Keratinocyte (primary cell): ENCODE data around the gene COL13A1. TPM values are rescaled to one million over a fixed set of nuclear protein-coding genes. Genes with fewer than 3 reads are reported as not detected.

Experiments
- DNase-seq: peaks from one replicate; pipeline ENCODE4 v3.0.0-alpha.2; 2011; ENCODE audit warnings: low read depth, missing footprints, low spot score
- FAIRE-seq: peaks from 2 replicates; lab custom pipeline; 2011; peaks lifted over from hg19 to GRCh38; lab: Jason Lieb, UNC
- H2AFZ ChIP-seq: 2 replicates; pipeline ENCODE4 v1.6.0; 2012; ENCODE audit warnings: low read length, control low read depth, inconsistent platforms; ENCODE audit not compliant: control insufficient read depth
- H3K27ac ChIP-seq: 2 replicates; pipeline ENCODE4 v1.5.1; 2011; ENCODE audit warnings: low read length; ENCODE audit not compliant: control insufficient read depth, insufficient read depth
- H3K27me3 ChIP-seq: 3 replicates; pipeline ENCODE4 v1.6.0; 2011; ENCODE audit warnings: low read length; ENCODE audit not compliant: control insufficient read depth, insufficient read depth; ENCODE audit errors: extremely low read depth
- H3K36me3 ChIP-seq, 2 experiments: 2 replicates in 1 of 2; 3 replicates in 1 of 2; pipeline ENCODE4 v1.5.1; 2011; ENCODE audit warnings: low read length in 2 of 2, mild to moderate bottlenecking in 1 of 2; ENCODE audit not compliant: control insufficient read depth in 2 of 2, insufficient read depth in 2 of 2; ENCODE audit errors: extremely low read depth in 1 of 2
- H3K4me1 ChIP-seq: 3 replicates; pipeline ENCODE4 v1.5.1; 2011; ENCODE audit warnings: low read length; ENCODE audit not compliant: control insufficient read depth, insufficient read depth; ENCODE audit errors: extremely low read depth
- H3K4me2 ChIP-seq: 3 replicates; pipeline ENCODE4 v1.6.0; 2011; ENCODE audit warnings: low read depth, low read length; ENCODE audit not compliant: control insufficient read depth, insufficient read depth; ENCODE audit errors: extremely low read depth
- H3K4me3 ChIP-seq, 3 experiments: fragments of 200-600 bp in 1 of 3; sonication (generic) in 1 of 3; 2 replicates in 2 of 3; 3 replicates in 1 of 3; pipeline ENCODE4 v1.5.1; 2011 to 2016; ENCODE audit warnings: low read length in 3 of 3, mild to moderate bottlenecking in 3 of 3, control low read depth in 2 of 3, inconsistent platforms in 1 of 3, low read depth in 1 of 3, mixed read lengths in 1 of 3, mixed run types in 1 of 3, moderate library complexity in 1 of 3; ENCODE audit not compliant: control insufficient read depth in 2 of 3, insufficient read depth in 2 of 3; ENCODE audit errors: extremely low read depth in 1 of 3
- H3K79me2 ChIP-seq: 2 replicates; pipeline ENCODE4 v1.6.0; 2012; ENCODE audit warnings: low read length; ENCODE audit not compliant: control insufficient read depth, insufficient read depth
- H3K9ac ChIP-seq: 3 replicates; pipeline ENCODE4 v1.6.0; 2011; ENCODE audit warnings: low read length; ENCODE audit not compliant: control insufficient read depth, insufficient read depth; ENCODE audit errors: extremely low read depth
- H3K9me1 ChIP-seq: 3 replicates; pipeline ENCODE4 v1.6.0; 2011; ENCODE audit warnings: low read length; ENCODE audit not compliant: control insufficient read depth, insufficient read depth; ENCODE audit errors: extremely low read depth
- H3K9me3 ChIP-seq: 2 replicates; pipeline ENCODE4 v1.5.1; 2012; ENCODE audit warnings: low read depth, low read length; ENCODE audit not compliant: control insufficient read depth
- H4K20me1 ChIP-seq: 3 replicates; pipeline ENCODE4 v1.6.0; 2011; ENCODE audit warnings: low read length; ENCODE audit not compliant: control insufficient read depth, insufficient read depth; ENCODE audit errors: extremely low read depth
- EZH2 ChIP-seq: IDR thresholded peaks from one replicate; pipeline ENCODE4 v1.6.1; 2012; ENCODE audit warnings: inconsistent platforms, mild to moderate bottlenecking, low read length, moderate library complexity
- dilution Hi-C: fragments of 300-500 bp; cut with MboI; formaldehyde crosslinking; loops from one replicate; pipeline ENCODE4 v1.7.0; 2020; ENCODE audit warnings: low sequenced_read_pairs; ENCODE audit not compliant: extremely low pct_ligation_motif_present
- polyA plus RNA-seq, 5 experiments: library from polyadenylated mRNA; depleted of rRNA in 3 of 5; stranded (reverse) in 3 of 5; stranded (forward) in 1 of 5; unstranded in 1 of 5; fragments of >200 nt; gene quantifications; 1 replicate in 1 of 5; 2 replicates in 3 of 5; 3 replicates in 1 of 5; pipeline versions ENCODE4 v1.2.1 to v1.2.3, GENCODE V29; 2011 to 2012; ENCODE audit warnings: missing spikeins in 2 of 5, low read depth in 1 of 5, low replicate concordance in 1 of 5
- TF ChIP-seq, protein P1 (sequence below), 3 experiments: IDR thresholded peaks in 1 of 3; conservative IDR thresholded peaks in 1 of 3; optimal IDR thresholded peaks in 1 of 3; 2 replicates in 2 of 3; 3 replicates in 1 of 3; pipeline versions ENCODE3 to v1.5.1; 2011; ENCODE audit warnings: low read length in 3 of 3, mild to moderate bottlenecking in 3 of 3, moderate library complexity in 2 of 3, control low read depth in 1 of 3, inconsistent platforms in 1 of 3; ENCODE audit not compliant: insufficient read depth in 2 of 3; ENCODE audit errors: extremely low read depth in 1 of 3

COL13A1 gene
- polyA plus RNA-seq, 1 donor (not counting 4 experiments of a cell fraction or from before 2014, with no cell fraction given): 1.5 TPM

DNA sequence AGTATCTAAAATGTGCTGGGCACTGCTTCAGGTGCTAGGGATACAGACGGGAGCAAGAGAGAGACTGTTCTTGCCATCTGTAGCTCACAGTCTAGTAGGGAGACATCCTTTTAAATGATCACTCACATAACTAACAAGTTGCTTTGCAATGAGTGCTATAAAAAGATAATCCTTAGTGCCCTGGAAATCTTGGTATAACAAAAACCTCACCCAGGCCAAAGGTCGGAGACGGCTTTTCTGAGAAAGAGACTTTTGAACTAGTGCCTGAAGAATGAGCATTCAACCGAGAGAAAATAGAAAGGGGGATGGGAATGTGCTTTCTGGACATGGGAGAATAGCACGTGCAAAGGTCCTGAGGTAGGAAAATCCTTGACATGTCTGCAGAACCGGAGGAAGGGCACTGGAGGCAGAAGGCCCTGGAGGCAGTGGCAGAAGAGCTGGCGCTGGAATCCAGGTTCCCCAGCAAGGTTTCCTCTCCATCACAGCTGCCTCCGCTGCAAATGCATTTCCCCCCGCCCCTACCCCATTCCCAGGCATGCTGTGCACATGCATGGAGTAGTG lies 89.4 kb downstream of the COL13A1 start:
- FAIRE-seq (no peak), DNase-seq (no peak)
- Histone ChIP-seq H4K20me1 (no peaks in the 10 kb centered on the region), H3K79me2 (no peaks in the 10 kb centered on the region), H3K9me1 (no peaks in the 10 kb centered on the region), H3K4me3 (no peak overlapping the region), H3K9me3 (no peaks in the 10 kb centered on the region), H3K27ac (no peak overlapping the region), H3K4me1 (peaks cover 5% of the 10 kb centered on the region), H2AFZ (no peak overlapping the region), H3K36me3 (no peaks in the 10 kb centered on the region), H3K9ac (no peak overlapping the region), H3K27me3 (no peaks in the 10 kb centered on the region), H3K4me2 (no peak overlapping the region)
- dilution Hi-C loops: no loop called here
- no peak for TF ChIP-seq EZH2
- TF ChIP-seq, protein P1, sequence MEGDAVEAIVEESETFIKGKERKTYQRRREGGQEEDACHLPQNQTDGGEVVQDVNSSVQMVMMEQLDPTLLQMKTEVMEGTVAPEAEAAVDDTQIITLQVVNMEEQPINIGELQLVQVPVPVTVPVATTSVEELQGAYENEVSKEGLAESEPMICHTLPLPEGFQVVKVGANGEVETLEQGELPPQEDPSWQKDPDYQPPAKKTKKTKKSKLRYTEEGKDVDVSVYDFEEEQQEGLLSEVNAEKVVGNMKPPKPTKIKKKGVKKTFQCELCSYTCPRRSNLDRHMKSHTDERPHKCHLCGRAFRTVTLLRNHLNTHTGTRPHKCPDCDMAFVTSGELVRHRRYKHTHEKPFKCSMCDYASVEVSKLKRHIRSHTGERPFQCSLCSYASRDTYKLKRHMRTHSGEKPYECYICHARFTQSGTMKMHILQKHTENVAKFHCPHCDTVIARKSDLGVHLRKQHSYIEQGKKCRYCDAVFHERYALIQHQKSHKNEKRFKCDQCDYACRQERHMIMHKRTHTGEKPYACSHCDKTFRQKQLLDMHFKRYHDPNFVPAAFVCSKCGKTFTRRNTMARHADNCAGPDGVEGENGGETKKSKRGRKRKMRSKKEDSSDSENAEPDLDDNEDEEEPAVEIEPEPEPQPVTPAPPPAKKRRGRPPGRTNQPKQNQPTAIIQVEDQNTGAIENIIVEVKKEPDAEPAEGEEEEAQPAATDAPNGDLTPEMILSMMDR (optimal IDR thresholded peaks at IDR 0.05 in 1 of 3, IDR thresholded peaks at IDR 0.05 in 1 of 3, conservative IDR thresholded peaks at IDR 0.05 in 1 of 3; ENCODE audit: extremely low read depth in 1 of 3, insufficient read depth in 2 of 3, low read length in 3 of 3): no peak

DNA sequence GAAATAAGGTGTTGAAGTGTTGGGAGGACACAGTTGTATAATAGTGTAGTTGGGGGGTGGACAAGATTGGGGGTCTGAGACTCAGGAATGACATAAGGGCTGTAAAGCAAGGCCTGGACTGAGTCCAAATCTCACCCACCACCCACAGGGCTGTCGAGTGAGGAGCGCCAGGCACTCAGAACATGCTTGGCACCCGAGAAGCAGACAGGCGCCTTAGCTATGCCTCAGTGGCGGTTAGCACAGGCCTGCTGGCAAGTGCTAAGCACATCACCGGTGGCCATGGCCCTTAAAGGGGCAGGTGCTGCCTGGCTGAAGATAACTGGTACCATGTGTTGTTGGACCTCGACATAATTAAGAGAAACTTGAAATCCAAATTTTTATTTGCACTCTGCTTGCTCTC lies 90.7 kb downstream of the COL13A1 start:
- Histone ChIP-seq H3K9ac (no peak overlapping the region), H2AFZ (no peak overlapping the region), H3K36me3 (no peaks in the 10 kb centered on the region), H3K4me1 (peaks cover 5% of the 10 kb centered on the region), H3K4me2 (no peak overlapping the region), H3K9me1 (no peaks in the 10 kb centered on the region), H3K79me2 (no peaks in the 10 kb centered on the region), H3K27ac (no peak overlapping the region), H4K20me1 (no peaks in the 10 kb centered on the region), H3K27me3 (no peaks in the 10 kb centered on the region), H3K9me3 (no peaks in the 10 kb centered on the region), H3K4me3 (no peak overlapping the region)
- no peak for DNase-seq
- TF ChIP-seq EZH2: no peak
- TF ChIP-seq, protein P1 (optimal IDR thresholded peaks at IDR 0.05 in 1 of 3, IDR thresholded peaks at IDR 0.05 in 1 of 3, conservative IDR thresholded peaks at IDR 0.05 in 1 of 3; ENCODE audit: extremely low read depth in 1 of 3, insufficient read depth in 2 of 3, low read length in 3 of 3): no peak
- dilution Hi-C loops: no loop called here
- no peak for FAIRE-seq
